Activated naive CD8-positive, alpha-beta T cell treated with anti-CD3 and anti-CD28 coated beads, Interleukin-2, amount 50 U/mL, for 24 hours (primary cell): ENCODE measurements around the gene YTHDC2.

Experiments
- ATAC-seq: fragments of 150-1000 bp; cut with Tn5 transposase; one replicate; pipeline ENCODE4 v1.10.0; 2021
- DNase-seq: peaks from one replicate; pipeline ENCODE4 v3.0.0; 2021
- H3K27ac Mint-ChIP-seq: one replicate; pipeline ENCODE4 v1.8.0; 2021; ENCODE audit warnings: mild to moderate bottlenecking, mixed read lengths
- H3K27me3 Mint-ChIP-seq: one replicate; pipeline ENCODE4 v1.8.0; 2021; ENCODE audit warnings: mixed read lengths
- H3K36me3 Mint-ChIP-seq: one replicate; pipeline ENCODE4 v1.8.0; 2021; ENCODE audit warnings: low read depth, mixed read lengths
- H3K4me1 Mint-ChIP-seq: one replicate; pipeline ENCODE4 v1.8.0; 2021; ENCODE audit warnings: mixed read lengths
- H3K4me3 Mint-ChIP-seq: one replicate; pipeline ENCODE4 v1.8.0; 2021; ENCODE audit warnings: mild to moderate bottlenecking, moderate library complexity, mixed read lengths
- H3K9me3 Mint-ChIP-seq: one replicate; pipeline ENCODE4 v1.8.0; 2021; ENCODE audit warnings: mixed read lengths

Gene YTHDC2

DNA sequence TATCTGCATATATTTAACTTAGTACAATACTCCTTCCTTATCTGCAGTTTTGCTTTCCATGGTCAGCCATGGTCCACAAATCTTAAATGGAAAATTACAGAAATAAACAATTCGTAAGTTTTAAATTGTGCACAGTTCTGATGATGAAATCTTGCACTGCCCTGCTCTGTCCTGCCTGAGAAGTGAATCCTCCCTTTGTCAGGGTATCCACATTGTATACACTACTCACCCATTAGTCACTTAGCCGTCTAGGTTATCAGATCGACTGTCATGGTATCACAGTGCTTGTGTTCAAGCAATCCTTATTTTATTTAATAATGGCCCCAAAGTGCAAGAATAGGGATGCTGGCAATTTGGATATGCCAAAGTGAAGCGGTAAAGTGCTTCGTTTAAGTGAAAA is 8.3 kb upstream of the YTHDC2 start:
- peaks cover 1% of the 10 kb centered on the region for H3K36me3 Mint-ChIP-seq
- H3K4me1 Mint-ChIP-seq, result no peaks in the 10 kb centered on the region
- H3K9me3 Mint-ChIP-seq, result no peaks in the 10 kb centered on the region
- peaks cover 55% of the 10 kb centered on the region for H3K27me3 Mint-ChIP-seq
- H3K4me3 Mint-ChIP-seq, result no peak overlapping the region
- DNase-seq (no peak), ATAC-seq (no peak)
- H3K27ac Mint-ChIP-seq, result no peak overlapping the region

DNA sequence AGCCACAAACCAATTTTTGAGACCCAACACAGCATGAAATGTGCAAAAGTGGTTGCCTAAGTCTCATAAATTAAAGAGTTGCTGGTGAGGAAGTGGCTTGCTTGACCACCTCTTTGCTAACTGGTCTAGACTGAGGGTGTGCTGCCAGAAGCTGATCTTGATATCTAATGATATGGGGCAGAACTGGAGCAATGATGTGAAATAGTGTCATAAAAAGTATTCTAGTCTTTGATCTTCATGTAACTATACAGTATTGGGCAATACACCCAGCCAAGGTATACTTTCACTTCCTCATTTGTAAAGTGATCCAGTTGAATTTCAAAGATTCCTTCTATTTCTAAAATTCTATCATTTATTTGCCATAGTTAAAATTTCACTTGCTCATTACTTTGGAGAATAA is 5.9 kb upstream of the YTHDC2 start:
- DNase-seq (no peak), ATAC-seq (no peak)
- H3K27me3 Mint-ChIP-seq, result peaks cover 41% of the 10 kb centered on the region
- H3K9me3 Mint-ChIP-seq, result no peaks in the 10 kb centered on the region
- no peaks in the 10 kb centered on the region for H3K36me3 Mint-ChIP-seq
- no peaks in the 10 kb centered on the region for H3K4me1 Mint-ChIP-seq
- no peak overlapping the region for H3K27ac Mint-ChIP-seq
- no peak overlapping the region for H3K4me3 Mint-ChIP-seq

DNA sequence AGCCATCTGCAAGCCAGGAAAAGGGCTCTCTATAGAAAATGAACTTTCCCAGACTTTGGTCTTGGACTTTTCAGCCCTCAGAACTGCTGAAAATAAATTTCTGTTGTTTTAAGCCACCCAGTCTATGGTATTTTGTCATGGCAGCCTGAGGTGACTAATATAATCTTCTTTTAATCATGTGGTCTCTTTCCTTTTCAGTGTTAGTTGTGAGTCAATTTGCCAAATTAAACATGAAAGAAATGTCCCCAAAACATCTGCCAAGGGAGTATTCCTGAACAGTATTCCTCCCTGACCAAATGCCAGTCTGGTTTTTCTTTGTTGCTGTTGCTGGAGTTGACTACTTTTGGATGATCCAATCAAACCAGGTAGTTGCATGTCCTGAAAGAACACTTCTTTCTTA is 4.7 kb upstream of the YTHDC2 start:
- no peak overlapping the region for H3K4me3 Mint-ChIP-seq
- peaks cover 5% of the 10 kb centered on the region for H3K4me1 Mint-ChIP-seq
- DNase-seq (no peak), ATAC-seq (no peak)
- no peaks in the 10 kb centered on the region for H3K9me3 Mint-ChIP-seq
- H3K27ac Mint-ChIP-seq, result no peak overlapping the region
- no peaks in the 10 kb centered on the region for H3K36me3 Mint-ChIP-seq
- H3K27me3 Mint-ChIP-seq, result peaks cover 36% of the 10 kb centered on the region

- peaks cover 17% of the 10 kb centered on the region for H3K4me1 Mint-ChIP-seq
- H3K27ac Mint-ChIP-seq, result no peak overlapping the region
- H3K9me3 Mint-ChIP-seq, result no peaks in the 10 kb centered on the region
- no peak for DNase-seq
- no peak for ATAC-seq
- H3K36me3 Mint-ChIP-seq, result peaks cover 7% of the 10 kb centered on the region
- peaks cover 29% of the 10 kb centered on the region for H3K27me3 Mint-ChIP-seq
- H3K4me3 Mint-ChIP-seq, result no peak overlapping the region
These were observed 2.5 kb upstream of the YTHDC2 start for GRCh38 chr5:113510836-113511451.

DNA sequence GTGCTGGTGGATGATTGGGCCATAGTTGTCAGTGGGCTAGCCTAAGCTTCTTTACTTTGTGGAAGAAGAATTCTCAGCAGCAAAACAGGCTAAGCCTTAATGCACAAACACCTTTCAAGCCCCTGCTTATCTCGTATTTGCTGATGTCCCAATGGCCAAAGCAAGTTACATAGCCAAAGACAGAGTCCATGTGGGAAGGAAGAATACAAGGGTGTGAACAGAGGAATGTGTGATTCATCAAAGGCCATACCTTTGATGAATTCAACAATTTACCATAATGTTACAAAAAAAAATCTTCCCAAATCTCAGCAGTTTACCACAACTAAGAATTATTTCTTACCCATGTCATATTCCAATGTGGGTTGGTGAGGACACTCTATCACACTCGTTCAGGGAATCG is 1.2 kb upstream of the YTHDC2 start:
- H3K4me3 Mint-ChIP-seq, result no peak overlapping the region
- H3K36me3 Mint-ChIP-seq, result peaks cover 13% of the 10 kb centered on the region
- peaks cover 19% of the 10 kb centered on the region for H3K27me3 Mint-ChIP-seq
- H3K27ac Mint-ChIP-seq, result no peak overlapping the region
- H3K4me1 Mint-ChIP-seq, result peaks cover 26% of the 10 kb centered on the region
- H3K9me3 Mint-ChIP-seq, result no peaks in the 10 kb centered on the region
- ATAC-seq (no peak), DNase-seq (no peak)

GRCh38 chr5:113514289-113514635 is 768 bp downstream of the YTHDC2 start:
- Mint-ChIP-seq H3K4me3 (peak overlapping the region; percentile 89), H3K36me3 (peaks cover 25% of the 10 kb centered on the region), H3K27ac (peak overlapping the region; percentile 89), H3K4me1 (peaks cover 29% of the 10 kb centered on the region), H3K9me3 (no peaks in the 10 kb centered on the region), H3K27me3 (peaks cover 10% of the 10 kb centered on the region)
- ATAC-seq, result no peak
- DNase-seq, result no peak

GRCh38 chr5:113518884-113519283 is 5.4 kb downstream of the YTHDC2 start:
- H3K27me3 Mint-ChIP-seq, result no peaks in the 10 kb centered on the region
- H3K4me1 Mint-ChIP-seq, result peaks cover 59% of the 10 kb centered on the region
- ATAC-seq (no peak), DNase-seq (no peak)
- no peak overlapping the region for H3K27ac Mint-ChIP-seq
- no peak overlapping the region for H3K4me3 Mint-ChIP-seq
- H3K9me3 Mint-ChIP-seq, result no peaks in the 10 kb centered on the region
- H3K36me3 Mint-ChIP-seq, result peaks cover 40% of the 10 kb centered on the region

- Mint-ChIP-seq H3K4me3 (no peak overlapping the region), H3K27ac (no peak overlapping the region), H3K9me3 (no peaks in the 10 kb centered on the region), H3K36me3 (peaks cover 40% of the 10 kb centered on the region), H3K4me1 (peaks cover 63% of the 10 kb centered on the region), H3K27me3 (no peaks in the 10 kb centered on the region)
- DNase-seq (no peak), ATAC-seq (no peak)
These were observed 5.9 kb downstream of the YTHDC2 start for GRCh38 chr5:113519412-113519811.

DNA sequence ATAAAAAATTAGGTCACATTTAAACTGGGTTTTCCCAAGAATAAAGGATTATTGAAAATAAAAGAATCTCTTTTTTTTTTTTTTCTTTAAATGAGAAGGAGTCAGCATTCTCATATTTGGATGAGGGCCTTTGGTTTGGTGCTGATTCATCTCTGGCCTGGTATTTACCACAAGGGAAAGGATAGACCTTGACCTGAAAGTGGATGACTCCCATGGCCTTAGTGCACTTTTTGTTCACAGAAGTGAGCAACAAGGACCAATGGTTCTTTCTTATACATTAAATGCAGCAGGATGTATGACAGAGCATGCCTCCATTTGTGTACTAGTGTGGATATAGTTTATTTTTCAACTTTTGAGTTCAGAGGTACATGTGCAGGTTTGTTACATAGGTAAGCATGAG is 6.9 kb downstream of the YTHDC2 start:
- ATAC-seq (peak; percentile 97), DNase-seq (peak; percentile 14)
- Mint-ChIP-seq H3K4me1 (peaks cover 66% of the 10 kb centered on the region), H3K27ac (no peak overlapping the region), H3K36me3 (peaks cover 37% of the 10 kb centered on the region), H3K4me3 (no peak overlapping the region), H3K27me3 (no peaks in the 10 kb centered on the region), H3K9me3 (no peaks in the 10 kb centered on the region)

- H3K36me3 Mint-ChIP-seq, result peaks cover 33% of the 10 kb centered on the region
- no peak overlapping the region for H3K4me3 Mint-ChIP-seq
- no peaks in the 10 kb centered on the region for H3K27me3 Mint-ChIP-seq
- no peak overlapping the region for H3K27ac Mint-ChIP-seq
- ATAC-seq (no peak), DNase-seq (no peak)
- peaks cover 62% of the 10 kb centered on the region for H3K4me1 Mint-ChIP-seq
- H3K9me3 Mint-ChIP-seq, result no peaks in the 10 kb centered on the region
These were observed 7.4 kb downstream of the YTHDC2 start for GRCh38 chr5:113520899-113521298.

- no peak overlapping the region for H3K4me3 Mint-ChIP-seq
- peaks cover 53% of the 10 kb centered on the region for H3K4me1 Mint-ChIP-seq
- ATAC-seq (no peak), DNase-seq (no peak)
- no peaks in the 10 kb centered on the region for H3K9me3 Mint-ChIP-seq
- no peaks in the 10 kb centered on the region for H3K27me3 Mint-ChIP-seq
- no peak overlapping the region for H3K27ac Mint-ChIP-seq
- H3K36me3 Mint-ChIP-seq, result peaks cover 27% of the 10 kb centered on the region
These were observed 9.7 kb downstream of the YTHDC2 start for GRCh38 chr5:113523168-113523567.

GRCh38 chr5:113524927-113525326 is 11.4 kb downstream of the YTHDC2 start:
- DNase-seq (no peak), ATAC-seq (no peak)
- peaks cover 46% of the 10 kb centered on the region for H3K4me1 Mint-ChIP-seq
- H3K9me3 Mint-ChIP-seq, result no peaks in the 10 kb centered on the region
- H3K27me3 Mint-ChIP-seq, result no peaks in the 10 kb centered on the region
- H3K4me3 Mint-ChIP-seq, result no peak overlapping the region
- H3K27ac Mint-ChIP-seq, result peak overlapping the region; percentile 56
- H3K36me3 Mint-ChIP-seq, result peaks cover 21% of the 10 kb centered on the region

DNA sequence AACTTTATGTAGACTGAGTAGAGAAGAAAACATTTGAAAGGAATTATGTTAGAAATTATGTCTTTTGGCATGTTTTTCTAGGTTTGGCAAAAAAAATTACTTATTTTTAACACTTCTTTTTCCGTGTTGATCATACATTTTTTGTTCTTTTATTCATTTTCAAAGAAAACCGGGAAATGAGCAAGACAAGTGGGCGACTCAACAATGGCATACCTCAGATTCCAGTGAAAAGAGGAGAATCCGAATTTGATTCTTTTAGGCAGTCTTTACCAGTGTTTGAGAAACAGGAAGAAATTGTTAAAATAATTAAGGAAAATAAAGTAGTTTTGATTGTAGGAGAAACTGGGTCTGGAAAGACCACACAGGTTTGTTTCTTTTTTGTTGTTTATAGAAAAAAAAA is 12.9 kb downstream of the YTHDC2 start:
- Mint-ChIP-seq H3K27ac (no peak overlapping the region), H3K9me3 (peaks cover 13% of the 10 kb centered on the region), H3K36me3 (peaks cover 24% of the 10 kb centered on the region), H3K4me3 (no peak overlapping the region), H3K4me1 (peaks cover 31% of the 10 kb centered on the region), H3K27me3 (no peaks in the 10 kb centered on the region)
- ATAC-seq (no peak), DNase-seq (no peak)

- DNase-seq (no peak), ATAC-seq (no peak)
- Mint-ChIP-seq H3K36me3 (peaks cover 34% of the 10 kb centered on the region), H3K27ac (no peak overlapping the region), H3K4me1 (peaks cover 22% of the 10 kb centered on the region), H3K9me3 (peaks cover 14% of the 10 kb centered on the region), H3K27me3 (no peaks in the 10 kb centered on the region), H3K4me3 (no peak overlapping the region)
These were observed 14.3 kb downstream of the YTHDC2 start for GRCh38 chr5:113527746-113528145.

DNA sequence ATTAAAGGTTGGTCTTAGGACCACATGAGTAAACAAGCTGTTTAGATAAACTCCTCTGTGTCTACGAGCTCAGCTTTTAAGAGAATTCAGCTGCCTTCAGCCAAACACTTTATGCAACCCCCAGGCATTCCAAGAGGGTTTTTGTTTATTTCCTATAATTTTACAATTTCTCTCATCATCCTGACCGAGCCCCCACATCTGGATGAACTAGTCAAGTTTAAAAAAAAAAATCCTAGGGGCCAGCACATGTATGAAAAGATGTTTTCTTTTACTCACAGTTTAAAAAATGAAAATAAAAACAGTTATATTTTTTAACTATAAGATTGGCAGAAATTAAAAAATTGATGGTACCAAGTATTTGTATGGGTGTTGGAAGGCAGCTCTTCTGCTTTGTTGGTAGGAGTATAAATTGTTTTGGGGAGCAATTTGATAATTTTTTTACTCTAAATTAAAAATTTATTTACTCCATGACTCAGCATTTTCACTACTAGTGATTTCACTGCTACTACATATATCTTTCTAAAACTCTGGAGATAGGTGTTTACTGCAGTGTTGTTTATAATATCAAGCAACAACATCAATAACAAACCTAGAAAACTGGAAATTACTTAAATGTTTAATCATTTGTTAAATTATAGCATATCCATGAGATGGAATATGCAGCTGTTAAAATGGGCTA is 18.1 kb downstream of the YTHDC2 start:
- Mint-ChIP-seq H3K4me3 (no peak overlapping the region), H3K4me1 (no peaks in the 10 kb centered on the region), H3K27me3 (no peaks in the 10 kb centered on the region), H3K27ac (no peak overlapping the region), H3K9me3 (peaks cover 14% of the 10 kb centered on the region), H3K36me3 (peaks cover 48% of the 10 kb centered on the region)
- no peak for ATAC-seq
- DNase-seq, result no peak

GRCh38 chr5:113538313-113538712 is 24.8 kb downstream of the YTHDC2 start:
- DNase-seq (no peak), ATAC-seq (no peak)
- no peaks in the 10 kb centered on the region for H3K9me3 Mint-ChIP-seq
- H3K4me3 Mint-ChIP-seq, result no peak overlapping the region
- peaks cover 2% of the 10 kb centered on the region for H3K4me1 Mint-ChIP-seq
- H3K36me3 Mint-ChIP-seq, result peaks cover 42% of the 10 kb centered on the region
- H3K27me3 Mint-ChIP-seq, result no peaks in the 10 kb centered on the region
- no peak overlapping the region for H3K27ac Mint-ChIP-seq
